GM12875 (cell line): ENCODE data around the gene RASSF6.
A peak's percentile ranks its signal among the peaks of the same experiment; 100 is the strongest.
"Not testable (repeated sequence)": the region's sequence is repeated elsewhere in the genome, so short reads cannot be mapped to it uniquely, and the experiment has no call there.

Source experiments
- H3K4me3 ChIP-seq: one replicate; pipeline ENCODE4 v1.5.1; 2011; ENCODE audit warnings: low read depth, low read length, control low read depth
- CTCF ChIP-seq: IDR thresholded peaks from 2 replicates; pipeline ENCODE4 v1.5.1; 2011; ENCODE audit warnings: low read depth, mild to moderate bottlenecking, control low read depth, inconsistent platforms, low read length, moderate library complexity, borderline replicate concordance; ENCODE audit not compliant: insufficient read depth

Gene RASSF6

GRCh38 chr4:73661646-73662119 is 41.4 kb upstream of the RASSF6 start:
- H3K4me3 ChIP-seq = no peak overlapping the region
- no peak for TF ChIP-seq CTCF

GRCh38 chr4:73660808-73661207 is 40.6 kb upstream of the RASSF6 start:
- H3K4me3 ChIP-seq = no peak overlapping the region
- no peak for TF ChIP-seq CTCF

GRCh38 chr4:73653695-73654106 is 33.5 kb upstream of the RASSF6 start:
- peak; percentile 31; the same call in 1 of the 2 replicates for TF ChIP-seq CTCF
- H3K4me3 ChIP-seq = no peak overlapping the region

- no peak for TF ChIP-seq CTCF
These were observed 30.0 kb upstream of the RASSF6 start for GRCh38 chr4:73650250-73650649.

GRCh38 chr4:73648478-73648877 is 28.2 kb upstream of the RASSF6 start:
- no peak for TF ChIP-seq CTCF
- H3K4me3 ChIP-seq = no peak overlapping the region

More at GRCh38 chr4:73650250-73650649, 30.0 kb upstream of the RASSF6 start:
- no peak overlapping the region for H3K4me3 ChIP-seq

GRCh38 chr4:73646117-73646516 is 25.9 kb upstream of the RASSF6 start:
- no peak overlapping the region for H3K4me3 ChIP-seq
- TF ChIP-seq CTCF = no peak

GRCh38 chr4:73631565-73632226 is 11.5 kb upstream of the RASSF6 start:
- H3K4me3 ChIP-seq = no peak overlapping the region

GRCh38 chr4:73628834-73629233 is 8.6 kb upstream of the RASSF6 start:
- not testable (repeated sequence) for H3K4me3 ChIP-seq

More at GRCh38 chr4:73631565-73632226, 11.5 kb upstream of the RASSF6 start:
- TF ChIP-seq CTCF = no peak
